ENCODE measurements around the gene SMC4.

- TF ChIP-seq RELA (CRISPR knock-in tag; IDR thresholded peaks at IDR 0.05; ENCODE audit: borderline replicate concordance): no peak
- TF ChIP-seq ZSCAN18 (CRISPR knock-in tag; IDR thresholded peaks at IDR 0.05): no peak
- no peak for TF ChIP-seq SP1 (CRISPR knock-in tag; conservative IDR thresholded peaks at IDR 0.05)
- no peak for TF ChIP-seq ZNF396 (CRISPR knock-in tag; IDR thresholded peaks at IDR 0.05; ENCODE audit: borderline replicate concordance)
- TF ChIP-seq NR2C2 (CRISPR knock-in tag; IDR thresholded peaks at IDR 0.05): no peak
Observed at GRCh38 chr3:160473221-160473620, 73.8 kb downstream of the SMC4 start.
